Transverse colon (tissue), 4 donors: ENCODE data around the gene CTNND2.

Source experiments
- CTCF ChIP-seq, 5 experiments: fragments of 200-600 bp in 3 of 5; fragments of 450-650 bp in 2 of 5; sonication (generic) in 3 of 5; IDR thresholded peaks; 1 replicate in 2 of 5; 2 replicates in 3 of 5; pipeline ENCODE4 v1.5.1; 2016 to 2017; ENCODE audit warnings: antibody characterized with exemption in 5 of 5, inconsistent platforms in 3 of 5, mild to moderate bottlenecking in 2 of 5, moderate library complexity in 1 of 5
- EP300 ChIP-seq: sonication (generic); formaldehyde crosslinking; IDR thresholded peaks from one replicate; pipeline ENCODE4 v1.6.1; 2017; ENCODE audit warnings: antibody characterized with exemption, low read depth
- POLR2A ChIP-seq: fragments of 450-650 bp; IDR thresholded peaks from one replicate; pipeline ENCODE4 v1.6.1; 2016; ENCODE audit warnings: antibody characterized with exemption, mild to moderate bottlenecking, moderate library complexity
- POLR2AphosphoS5 ChIP-seq, 3 donors: sonication (generic); formaldehyde crosslinking; IDR thresholded peaks; one replicate each; pipeline ENCODE4 v1.6.1; 2016; ENCODE audit warnings: antibody characterized with exemption in 3 of 3

- TF ChIP-seq CTCF (IDR thresholded peaks at IDR 0.05) (no peak), POLR2AphosphoS5 (IDR thresholded peaks at IDR 0.05) (no peak), EP300 (no peak), POLR2A (no peak)
These were observed 203.9 kb downstream of the CTNND2 start for GRCh38 chr5:11700391-11700790.
